Astrocyte (in vitro differentiated cells and primary cell): ENCODE data around the gene MROH7.

Source experiments
- EZH2 ChIP-seq: IDR thresholded peaks from 2 replicates; pipeline ENCODE4 v1.6.1; 2012; ENCODE audit warnings: mild to moderate bottlenecking, low read length, inconsistent platforms; ENCODE audit not compliant: insufficient read depth
- TF ChIP-seq, protein P1 (sequence below): IDR thresholded peaks from 2 replicates; pipeline ENCODE4 v1.5.1; 2011; ENCODE audit warnings: low read depth, mild to moderate bottlenecking, inconsistent platforms, low read length, moderate library complexity; ENCODE audit not compliant: insufficient read depth

- TF ChIP-seq, protein P1, sequence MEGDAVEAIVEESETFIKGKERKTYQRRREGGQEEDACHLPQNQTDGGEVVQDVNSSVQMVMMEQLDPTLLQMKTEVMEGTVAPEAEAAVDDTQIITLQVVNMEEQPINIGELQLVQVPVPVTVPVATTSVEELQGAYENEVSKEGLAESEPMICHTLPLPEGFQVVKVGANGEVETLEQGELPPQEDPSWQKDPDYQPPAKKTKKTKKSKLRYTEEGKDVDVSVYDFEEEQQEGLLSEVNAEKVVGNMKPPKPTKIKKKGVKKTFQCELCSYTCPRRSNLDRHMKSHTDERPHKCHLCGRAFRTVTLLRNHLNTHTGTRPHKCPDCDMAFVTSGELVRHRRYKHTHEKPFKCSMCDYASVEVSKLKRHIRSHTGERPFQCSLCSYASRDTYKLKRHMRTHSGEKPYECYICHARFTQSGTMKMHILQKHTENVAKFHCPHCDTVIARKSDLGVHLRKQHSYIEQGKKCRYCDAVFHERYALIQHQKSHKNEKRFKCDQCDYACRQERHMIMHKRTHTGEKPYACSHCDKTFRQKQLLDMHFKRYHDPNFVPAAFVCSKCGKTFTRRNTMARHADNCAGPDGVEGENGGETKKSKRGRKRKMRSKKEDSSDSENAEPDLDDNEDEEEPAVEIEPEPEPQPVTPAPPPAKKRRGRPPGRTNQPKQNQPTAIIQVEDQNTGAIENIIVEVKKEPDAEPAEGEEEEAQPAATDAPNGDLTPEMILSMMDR, result no peak
- TF ChIP-seq EZH2, result no peak
These were observed 1.2 kb upstream of the MROH7 start for GRCh38 chr1:54640361-54640760.
